Motor neuron (in vitro differentiated cells): ENCODE measurements around the gene GOPC. TPM values are rescaled to one million over a fixed set of nuclear protein-coding genes. Genes with fewer than 3 reads are reported as not detected.
"Not testable (repeated sequence)": the region's sequence is repeated elsewhere in the genome, so short reads cannot be mapped to it uniquely, and the experiment has no call there.

ENCODE experiments used
- ATAC-seq, 8 experiments: fragments of 200-7000 bp; cut with Tn5 transposase; replicated peaks in 6 of 8; 2 replicates each; pipeline ENCODE4 v1.8.0; 2021; ENCODE audit warnings: mild to moderate bottlenecking in 8 of 8, moderate library complexity in 8 of 8
- H3K27ac ChIP-seq, 2 donors: fragments of 250-450 bp; sonication (Bioruptor Pico); 2 replicates each; pipeline ENCODE4 v1.9.0; 2021; ENCODE audit warnings: antibody characterized with exemption in 2 of 2, mild to moderate bottlenecking in 2 of 2, moderate library complexity in 1 of 2
- H3K4me1 ChIP-seq, 2 donors: fragments of 250-450 bp; sonication (Bioruptor Pico); replicated peaks in 1 of 2; 2 replicates each; pipeline ENCODE4 v1.6.1; 2021; ENCODE audit warnings: antibody characterized with exemption in 2 of 2, mild to moderate bottlenecking in 2 of 2, moderate library complexity in 1 of 2
- H3K4me3 ChIP-seq, 5 donors: fragments of 250-450 bp; sonication (Bioruptor Pico); 2 replicates each; pipeline ENCODE4 v1.9.0; 2021; ENCODE audit warnings: antibody characterized with exemption in 5 of 5, mild to moderate bottlenecking in 5 of 5, moderate library complexity in 4 of 5
- WGBS, 10 experiments: fragments of 450-650 bp; shearing (Covaris generic); methylation state at CpG; one replicate each; pipeline ENCODE4 v1.0.0; 2022; 5-methylcytosine and 5-hydroxymethylcytosine counted together
- in situ Hi-C, 9 experiments: fragments of 400-800 bp; cut with MboI; loops; one replicate each; pipeline ENCODE4 v1.15.0; 2021; ENCODE audit warnings: low sequenced_read_pairs in 9 of 9, low pct_unique_long_range_greater_than_20kb in 2 of 9; ENCODE audit not compliant: unreplicated experiment in 9 of 9
- total RNA-seq, 8 experiments: library from RNA; unstranded; fragments of 300-600 nt; gene quantifications; 2 replicates each; pipeline versions ENCODE4 v1.2.3 to v1.2.4, GENCODE V29; 2022

Gene GOPC
- total RNA-seq, 8 experiments from 2014 or later: 34.9 to 48.5 (median 40.3) TPM

- H3K27ac ChIP-seq, ATAC-seq, in situ Hi-C loops, H3K4me1 ChIP-seq, H3K4me3 ChIP-seq: not testable (repeated sequence)
- 75 to 100% (median 98%) methylated on average over 1 to 5 of the region's 5 CpGs; no CpG with 5 or more reads in 1 of the 10 experiments for WGBS, 10 experiments
Measured at GRCh38 chr6:117517995-117518394, 84.3 kb downstream of the GOPC start.

GRCh38 chr6:117515326-117515725, 87.0 kb downstream of the GOPC start:
- ATAC-seq: no peak
- H3K27ac ChIP-seq: no peak overlapping the region
- H3K4me3 ChIP-seq: no peak overlapping the region
- in situ Hi-C loops: no loop called here
- H3K4me1 ChIP-seq: peaks cover 7 to 14% of the 10 kb centered on the region in 2 donors

DNA sequence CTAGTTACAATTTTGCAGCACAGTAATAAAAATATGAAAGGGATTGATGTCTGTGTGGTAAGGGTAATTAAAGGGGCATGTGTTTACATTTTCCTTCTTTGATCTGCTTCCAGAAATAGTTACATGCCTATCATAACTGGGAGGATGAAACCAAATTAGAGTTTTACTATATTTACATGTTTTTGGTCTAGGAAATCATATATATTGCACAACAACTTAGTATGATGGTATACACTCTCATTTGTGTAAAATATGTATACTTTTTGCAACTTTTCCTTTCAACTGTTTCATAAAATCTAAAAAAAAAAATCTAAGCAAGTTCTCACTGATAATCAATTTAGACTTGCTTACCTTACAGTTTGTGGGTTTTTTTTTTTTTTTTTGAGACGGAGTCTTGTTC, 87.7 kb downstream of the GOPC start:
- in situ Hi-C loops: no loop called here
- peaks cover 7 to 14% of the 10 kb centered on the region in 2 donors for H3K4me1 ChIP-seq
- H3K4me3 ChIP-seq: no peak overlapping the region
- H3K27ac ChIP-seq: no peak overlapping the region
- WGBS, 10 experiments: 70 to 100% (median 100%) methylated on average over 1 of the region's 1 CpG; no CpG with 5 or more reads in 6 of the 10 experiments
- ATAC-seq: no peak

- WGBS, 10 experiments: 71 to 93% (median 87%) methylated on average over 2 to 7 of the region's 7 CpGs; no CpG with 5 or more reads in 1 of the 10 experiments
Measured at GRCh38 chr6:117513778-117514365, 88.4 kb downstream of the GOPC start.

DNA sequence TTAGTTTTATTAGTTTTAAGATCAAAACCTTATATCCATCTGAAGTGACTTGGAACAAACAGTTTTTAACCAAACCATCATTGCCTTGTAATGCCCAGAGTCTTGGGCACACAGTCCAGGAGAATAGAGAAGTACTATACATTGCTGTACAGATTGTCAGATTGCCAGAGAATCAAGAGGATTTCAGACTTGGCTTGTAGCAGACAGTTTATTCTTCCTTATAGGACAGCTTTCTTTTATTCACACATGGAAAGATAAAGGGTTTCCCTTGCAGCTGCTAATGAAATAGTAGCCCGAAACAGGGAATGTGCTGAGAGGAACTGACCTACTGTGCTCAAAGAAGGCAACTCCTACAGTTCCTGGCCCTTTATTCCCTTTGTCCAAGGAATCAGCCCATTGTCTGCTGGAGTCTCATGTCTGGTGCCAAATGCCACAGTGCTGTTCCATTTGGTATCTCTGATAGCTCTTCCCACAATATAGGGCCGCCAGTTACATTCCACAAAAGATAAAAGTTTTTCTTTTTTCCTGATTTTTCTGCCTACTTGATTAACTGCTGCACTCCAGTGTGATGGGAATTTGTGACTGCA, 89.2 kb downstream of the GOPC start:
- 0 to 100% (median 70%) methylated on average over 1 to 2 of the region's 2 CpGs; no CpG with 5 or more reads in 3 of the 10 experiments for WGBS, 10 experiments
- in situ Hi-C loops: no loop called here
- H3K27ac ChIP-seq: no peak overlapping the region
- H3K4me1 ChIP-seq: peaks cover 7 to 14% of the 10 kb centered on the region in 2 donors
- no peak overlapping the region for H3K4me3 ChIP-seq
- ATAC-seq: peak in 2 of 8 experiments; percentile 13 to 40

More at GRCh38 chr6:117513778-117514365, 88.4 kb downstream of the GOPC start:
- no peak overlapping the region for H3K27ac ChIP-seq
- peaks cover 7 to 14% of the 10 kb centered on the region in 2 donors for H3K4me1 ChIP-seq
- in situ Hi-C loops: no loop called here
- no peak for ATAC-seq
- H3K4me3 ChIP-seq: no peak overlapping the region

GRCh38 chr6:117512056-117512828, 90.1 kb downstream of the GOPC start:
- 60 to 100% (median 84%) methylated on average over 1 to 7 of the region's 7 CpGs for WGBS, 10 experiments
- peaks cover 7 to 18% of the 10 kb centered on the region in 2 donors for H3K4me1 ChIP-seq
- H3K27ac ChIP-seq: no peak overlapping the region
- peak in 5 of 8 experiments; percentile 33 to 64 (median 45) for ATAC-seq
- in situ Hi-C loops: no loop called here
- no peak overlapping the region for H3K4me3 ChIP-seq

Other genes with a start within 250 kb of the GOPC start
- gene ROS1, start 176.6 kb downstream of the GOPC start, total RNA-seq: under 1 TPM in 3 of 8 experiments, not detected in 5; under 0.01 to 0.10 (median 0.09) TPM
- 10 to 100 TPM in 2 of 8 experiments, 1 to 10 TPM in 6; 1.4 to 12.8 (median 7.5) TPM for gene DCBLD1, start 119.8 kb downstream of the GOPC start, total RNA-seq
- 10 to 100 TPM; 16.0 to 45.7 (median 22.6) TPM for gene NUS1, start 73.0 kb upstream of the GOPC start, total RNA-seq